IMR-90 (cell line): Measurements from ENCODE around the gene NKX6-1. TPM values are rescaled to one million over a fixed set of nuclear protein-coding genes. Genes with fewer than 3 reads are reported as not detected.

Source experiments
- ATAC-seq: fragments of 200-7000 bp; cut with Tn5 transposase; 2 replicates; pipeline ENCODE4 v1.9.1; 2020; ENCODE audit warnings: low read depth, mild to moderate bottlenecking, moderate library complexity
- BruUV-seq: library from RNA; stranded (reverse); fragments of 400-500 nt; replicated peaks from 2 replicates; lab custom pipeline; 2021; lab: Mats Ljungman, UMichigan
- CTCF ChIA-PET: fragments of 300-600 bp; formaldehyde crosslinking; extraction: SDS; loops from one replicate; lab custom pipeline; 2021; ENCODE audit warnings: antibody characterized with exemption; lab: Yijun Ruan, JAX
- POLR2A ChIA-PET: fragments of 300-600 bp; sonication (Branson Sonifier 250); formaldehyde crosslinking; loops from one replicate; lab custom pipeline; 2022; ENCODE audit warnings: antibody characterized with exemption; ENCODE audit not compliant: unreplicated experiment; lab: Charles Lee
- DNase-seq: peaks from one replicate; pipeline ENCODE4 v3.0.0; 2013
- H2AFZ ChIP-seq: replicated peaks from 2 replicates; pipeline ENCODE3; 2013; ENCODE audit warnings: low read length, mild to moderate bottlenecking; ENCODE audit not compliant: poor library complexity
- H2AK5ac ChIP-seq: 2 replicates; pipeline ENCODE4 v1.6.1; 2013; ENCODE audit warnings: low read depth, low read length, inconsistent platforms
- H2AK9ac ChIP-seq: replicated peaks from 2 replicates; pipeline ENCODE3; 2013; ENCODE audit warnings: mild to moderate bottlenecking, low read depth, low read length, moderate library complexity; ENCODE audit not compliant: poor library complexity
- H2BK120ac ChIP-seq: 2 replicates; pipeline ENCODE4 v1.6.1; 2013; ENCODE audit warnings: low read depth, low read length, inconsistent platforms
- H2BK15ac ChIP-seq: 3 replicates; pipeline ENCODE4 v1.6.1; 2013; ENCODE audit warnings: low read depth, low read length, inconsistent platforms
- H2BK20ac ChIP-seq: 2 replicates; pipeline ENCODE4 v1.6.1; 2013; ENCODE audit warnings: low read depth, mild to moderate bottlenecking, inconsistent platforms, low read length, moderate library complexity
- H2BK5ac ChIP-seq: 2 replicates; pipeline ENCODE4 v1.6.1; 2013; ENCODE audit warnings: mild to moderate bottlenecking, low read depth, low read length, inconsistent platforms; ENCODE audit not compliant: poor library complexity, severe bottlenecking
- H3K14ac ChIP-seq: replicated peaks from 2 replicates; pipeline ENCODE4 v1.6.1; 2013; ENCODE audit warnings: low read depth, low read length, inconsistent platforms
- H3K18ac ChIP-seq: 2 replicates; pipeline ENCODE4 v1.6.1; 2013; ENCODE audit warnings: low read depth, low read length, control low read depth
- H3K23ac ChIP-seq: 2 replicates; pipeline ENCODE4 v1.6.1; 2013; ENCODE audit warnings: low read depth, low read length, inconsistent platforms
- H3K27ac ChIP-seq: 2 replicates; pipeline ENCODE4 v1.5.1; 2013; ENCODE audit warnings: mild to moderate bottlenecking, control low read depth, low read length; ENCODE audit not compliant: insufficient read depth
- H3K27me3 ChIP-seq: 2 replicates; pipeline ENCODE4 v1.6.1; 2013; ENCODE audit warnings: low read length; ENCODE audit not compliant: control insufficient read depth, insufficient read depth
- H3K36me3 ChIP-seq: 2 replicates; pipeline ENCODE4 v1.6.1; 2013; ENCODE audit warnings: low read length, mixed read lengths; ENCODE audit not compliant: control insufficient read depth, insufficient read depth
- H3K4ac ChIP-seq: 2 replicates; pipeline ENCODE4 v1.6.1; 2013; ENCODE audit warnings: low read depth, low read length, inconsistent platforms
- H3K4me1 ChIP-seq: 2 replicates; pipeline ENCODE4 v1.6.1; 2013; ENCODE audit warnings: low read length, mixed read lengths; ENCODE audit not compliant: control insufficient read depth, insufficient read depth
- H3K4me2 ChIP-seq: 2 replicates; pipeline ENCODE4 v1.6.1; 2013; ENCODE audit warnings: low read depth, mild to moderate bottlenecking, control low read depth, low read length, moderate library complexity
- H3K4me3 ChIP-seq: 2 replicates; pipeline ENCODE4 v1.5.1; 2013; ENCODE audit warnings: low read depth, mild to moderate bottlenecking, control low read depth, low read length, moderate library complexity; ENCODE audit not compliant: insufficient read depth
- H3K56ac ChIP-seq: 2 replicates; pipeline ENCODE4 v1.6.1; 2013; ENCODE audit warnings: low read length, inconsistent platforms; ENCODE audit not compliant: insufficient read depth; ENCODE audit errors: extremely low read depth
- H3K79me1 ChIP-seq, 2 experiments: 2 replicates each; pipeline ENCODE4 v1.6.1; 2013; ENCODE audit warnings: low read length in 2 of 2, inconsistent platforms in 1 of 2, low read depth in 1 of 2
- H3K9ac ChIP-seq: 2 replicates; pipeline ENCODE4 v1.6.1; 2013; ENCODE audit warnings: low read depth, low read length, control low read depth
- H3K9me1 ChIP-seq: 2 replicates; pipeline ENCODE4 v1.6.1; 2013; ENCODE audit warnings: low read length, inconsistent platforms; ENCODE audit not compliant: insufficient read depth
- H3K9me3 ChIP-seq: 2 replicates; pipeline ENCODE4 v1.6.1; 2013; ENCODE audit warnings: low read length; ENCODE audit not compliant: control insufficient read depth, insufficient read depth
- H4K20me1 ChIP-seq: 2 replicates; pipeline ENCODE4 v1.6.1; 2013; ENCODE audit warnings: low read length, inconsistent platforms; ENCODE audit not compliant: insufficient read depth
- H4K5ac ChIP-seq: 2 replicates; pipeline ENCODE4 v1.6.1; 2013; ENCODE audit warnings: mild to moderate bottlenecking, low read depth, low read length, control low read depth
- H4K8ac ChIP-seq, 2 experiments: 2 replicates each; pipeline ENCODE4 v1.6.1; 2013; ENCODE audit warnings: low read depth in 2 of 2, low read length in 2 of 2, control low read depth in 1 of 2, inconsistent platforms in 1 of 2
- H4K91ac ChIP-seq: 2 replicates; pipeline ENCODE4 v1.6.1; 2013; ENCODE audit warnings: low read depth, low read length, inconsistent platforms; ENCODE audit not compliant: insufficient read depth
- BHLHE40 ChIP-seq: fragments of 150-350 bp; IDR thresholded peaks from 2 replicates; pipeline ENCODE4 v1.6.1; 2016; ENCODE audit warnings: mild to moderate bottlenecking, low read depth, low read length
- CEBPB ChIP-seq: IDR thresholded peaks from 2 replicates; pipeline ENCODE4 v1.6.1; 2012; ENCODE audit warnings: low read depth, low read length, improper control_type of control experiment
- CHD1 ChIP-seq: IDR thresholded peaks from 2 replicates; pipeline ENCODE4 v1.6.1; 2012; ENCODE audit warnings: low read depth, low read length, improper control_type of control experiment
- ELK1 ChIP-seq: fragments of 150-350 bp; IDR thresholded peaks from 2 replicates; pipeline ENCODE4 v1.6.1; 2016; ENCODE audit warnings: low read depth, mild to moderate bottlenecking, low read length, moderate library complexity, borderline replicate concordance
- FOS ChIP-seq: fragments of 150-350 bp; IDR thresholded peaks from 2 replicates; pipeline ENCODE4 v1.6.1; 2016; ENCODE audit warnings: low read depth, low read length
- MAFK ChIP-seq: IDR thresholded peaks from 2 replicates; pipeline ENCODE4 v1.6.1; 2012; ENCODE audit warnings: low read depth, low read length, improper control_type of control experiment
- MAZ ChIP-seq: IDR thresholded peaks from 2 replicates; pipeline ENCODE4 v1.6.1; 2012; ENCODE audit warnings: low read depth, mild to moderate bottlenecking, low read length, improper control_type of control experiment, moderate library complexity, borderline replicate concordance
- MXI1 ChIP-seq: IDR thresholded peaks from 2 replicates; pipeline ENCODE4 v1.6.1; 2012; ENCODE audit warnings: low read depth, mild to moderate bottlenecking, low read length, moderate library complexity, borderline replicate concordance
- NFE2L2 ChIP-seq: fragments of 150-350 bp; IDR thresholded peaks from 2 replicates; pipeline ENCODE4 v1.6.1; 2016; ENCODE audit warnings: low read depth, mild to moderate bottlenecking, low read length
- POLR2A ChIP-seq: IDR thresholded peaks from 2 replicates; pipeline ENCODE4 v1.6.1; 2012; ENCODE audit warnings: mild to moderate bottlenecking, low read depth, low read length
- RAD21 ChIP-seq: IDR thresholded peaks from 2 replicates; pipeline ENCODE4 v1.6.1; 2012; ENCODE audit warnings: low read length, improper control_type of control experiment
- RCOR1 ChIP-seq: IDR thresholded peaks from 2 replicates; pipeline ENCODE4 v1.6.1; 2012; ENCODE audit warnings: mild to moderate bottlenecking, low read length, improper control_type of control experiment; ENCODE audit not compliant: insufficient replicate concordance
- RFX5 ChIP-seq: IDR thresholded peaks from 2 replicates; pipeline ENCODE4 v1.8.0; 2012; ENCODE audit warnings: low read depth, mild to moderate bottlenecking, low read length, moderate library complexity
- SMC3 ChIP-seq: fragments of 150-350 bp; IDR thresholded peaks from 2 replicates; pipeline ENCODE4 v1.6.1; 2016; ENCODE audit warnings: low read depth, mild to moderate bottlenecking, antibody characterized with exemption, low read length, moderate library complexity
- USF2 ChIP-seq: fragments of 150-350 bp; IDR thresholded peaks from 2 replicates; pipeline ENCODE4 v1.6.1; 2017; ENCODE audit warnings: mild to moderate bottlenecking, antibody characterized with exemption, low read length, low read depth
- WGBS, 2 experiments: methylation state at CpG; one replicate each; pipeline versions ENCODE4 v1.1.5 to v1.1.7; 2013; ENCODE audit warnings: missing lambda C conversion rate in 2 of 2; ENCODE audit not compliant: insufficient read length in 1 of 2; ENCODE audit errors: extremely low coverage in 2 of 2; 5-methylcytosine and 5-hydroxymethylcytosine counted together
- dilution Hi-C: fragments of 300-500 bp; cut with HindIII; formaldehyde crosslinking; loops from one replicate; pipeline ENCODE4 v1.14.3; 2018; ENCODE audit warnings: low sequenced_read_pairs; ENCODE audit not compliant: unreplicated experiment
- in situ Hi-C: fragments of 300-500 bp; cut with MboI; formaldehyde crosslinking; loops from 3 replicates; pipeline ENCODE4 v1.14.3; 2019; ENCODE audit warnings: low sequenced_read_pairs, inconsistent platforms, mixed read lengths
- intact Hi-C: fragments of 100-400 bp; cut with micrococcal nuclease; formaldehyde crosslinking; loops from 2 replicates; pipeline ENCODE4 v1.10.0; 2022
- polyA plus RNA-seq, 3 experiments: library from polyadenylated mRNA; depleted of rRNA; stranded (reverse); fragments of >200 nt; gene quantifications; 2 replicates each; pipeline ENCODE4 v1.2.3, GENCODE V29; 2012; ENCODE audit warnings: low replicate concordance in 1 of 3
- total RNA-seq: library from RNA; depleted of rRNA; stranded (reverse); fragments of >200 nt; gene quantifications from 2 replicates; pipeline ENCODE4 v1.2.3, GENCODE V29; 2012

NKX6-1 gene
- total and polyA plus RNA-seq, 2 of the 4 experiments (the other 2 are of a cell fraction), result under 0.01 to 0.24 TPM

GRCh38 chr4:84500386-84501201 lies 1.5 kb upstream of the NKX6-1 start:
- Histone ChIP-seq H3K27ac (no peak overlapping the region), H2BK20ac (no peak overlapping the region), H2BK5ac (no peak overlapping the region), H4K20me1 (no peaks in the 10 kb centered on the region), H3K4me3 (no peak overlapping the region), H2AK9ac (no peak overlapping the region), H2AFZ (peak overlapping the region; percentile 29), H3K4me1 (no peaks in the 10 kb centered on the region), H3K9me3 (peaks cover 23% of the 10 kb centered on the region), H3K79me1 (no peaks in the 10 kb centered on the region), H3K4ac (no peak overlapping the region), H3K36me3 (no peaks in the 10 kb centered on the region), H2BK120ac (no peak overlapping the region), H3K23ac (no peak overlapping the region), H3K9me1 (no peaks in the 10 kb centered on the region), H2AK5ac (no peak overlapping the region), H3K56ac (no peak overlapping the region), H4K5ac (no peak overlapping the region), H4K91ac (no peak overlapping the region), H3K27me3 (peaks cover 77% of the 10 kb centered on the region), H3K9ac (no peak overlapping the region), H4K8ac (no peak overlapping the region), H3K18ac (no peak overlapping the region), H3K14ac (no peak overlapping the region), H3K4me2 (no peak overlapping the region), H2BK15ac (no peak overlapping the region)
- ChIA-PET CTCF (no interaction called here), POLR2A (no interaction called here)
- 34% methylated on average over 6 of the region's 22 CpGs; no CpG with 5 or more reads in 1 of the 2 experiments for WGBS, 2 experiments
- intact Hi-C loops (loop anchor here (10.0 kb wide), 1 partner anchor 246 kb away; no protein-coding TSS in a partner anchor), in situ Hi-C loops (loop anchor here (10.0 to 25.0 kb wide), 3 partner anchors 726 to 988 kb away; no protein-coding TSS in a partner anchor), dilution Hi-C loops (no loop called here)
- no TSS peak for BruUV-seq
- DNase-seq (no peak), ATAC-seq (no peak)
- TF ChIP-seq POLR2A, result no peak
- TF ChIP-seq ELK1, result no peak
- no peak for TF ChIP-seq SMC3
- TF ChIP-seq NFE2L2, result no peak
- no peak for TF ChIP-seq CEBPB
- no peak for TF ChIP-seq MXI1
- TF ChIP-seq CHD1, result no peak
- no peak for TF ChIP-seq RFX5
- TF ChIP-seq MAFK, result no peak
- TF ChIP-seq FOS, result no peak
- no peak for TF ChIP-seq BHLHE40
- no peak for TF ChIP-seq RCOR1
- TF ChIP-seq RAD21, result no peak
- TF ChIP-seq MAZ, result no peak
- no peak for TF ChIP-seq USF2
